Skeletal muscle tissue (tissue), 4 donors: Measurements from ENCODE around the gene GUCY1A2. TPM values are rescaled to one million over a fixed set of nuclear protein-coding genes. Genes with fewer than 3 reads are reported as not detected.

Experiments
- H3K27ac ChIP-seq: one replicate; pipeline ENCODE4 v1.7.0; 2013; ENCODE audit warnings: mild to moderate bottlenecking, low read depth, low read length, inconsistent platforms
- H3K27me3 ChIP-seq, 3 donors: one replicate each; pipeline ENCODE4 v1.7.0; 2013; ENCODE audit warnings: low read length in 3 of 3; ENCODE audit not compliant: control insufficient read depth in 3 of 3, insufficient read depth in 3 of 3
- H3K36me3 ChIP-seq, 3 donors: one replicate each; pipeline ENCODE4 v1.7.0; 2013; ENCODE audit warnings: low read length in 3 of 3; ENCODE audit not compliant: control insufficient read depth in 3 of 3, insufficient read depth in 3 of 3
- H3K4me1 ChIP-seq, 3 donors: one replicate each; pipeline ENCODE4 v1.7.0; 2013; ENCODE audit warnings: low read length in 3 of 3, mild to moderate bottlenecking in 3 of 3; ENCODE audit not compliant: control insufficient read depth in 3 of 3, insufficient read depth in 3 of 3
- H3K4me3 ChIP-seq, 3 donors: one replicate each; pipeline ENCODE4 v1.7.0; 2013; ENCODE audit warnings: low read length in 3 of 3
- H3K9ac ChIP-seq, 3 donors: one replicate each; pipeline ENCODE4 v1.7.0; 2013; ENCODE audit warnings: low read length in 3 of 3, mild to moderate bottlenecking in 3 of 3, moderate library complexity in 2 of 3, low read depth in 1 of 3
- H3K9me3 ChIP-seq, 3 donors: one replicate each; pipeline ENCODE4 v1.7.0; 2013; ENCODE audit warnings: low read length in 3 of 3; ENCODE audit not compliant: control insufficient read depth in 3 of 3
- total RNA-seq: library from RNA; depleted of rRNA; stranded (reverse); fragments of >200 nt; gene quantifications from one replicate; pipeline ENCODE4 v1.2.3, GENCODE V29; 2014
- donor health status: Osteomylitis.

The GUCY1A2 gene
- total RNA-seq, 1 donor from 2014 or later = 15.7 TPM

DNA sequence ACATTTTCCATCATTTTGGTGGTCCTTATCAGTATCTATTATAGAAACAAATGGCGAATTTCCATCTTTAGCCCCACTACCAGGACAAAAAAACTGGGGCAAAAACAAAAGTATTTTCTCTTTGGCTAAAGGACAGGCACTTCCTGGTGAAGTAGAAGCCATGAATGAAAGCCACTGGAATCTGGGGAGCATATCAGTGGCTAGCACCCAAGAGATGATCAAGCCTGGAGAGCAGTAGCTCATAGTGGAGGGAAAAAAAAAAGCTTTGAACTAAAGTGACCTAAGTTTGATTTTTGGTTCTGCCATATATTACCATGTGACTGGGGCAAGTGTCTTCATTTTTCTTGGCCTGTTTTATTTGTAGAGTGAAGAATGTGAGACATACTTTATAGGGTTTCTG is 272.3 kb downstream of the GUCY1A2 start:
- H3K4me1 ChIP-seq = no peaks in the 10 kb centered on the region
- no peaks in the 10 kb centered on the region for H3K27me3 ChIP-seq
- no peaks in the 10 kb centered on the region for H3K36me3 ChIP-seq
- H3K9ac ChIP-seq = no peak overlapping the region
- H3K4me3 ChIP-seq = no peak overlapping the region
- no peaks in the 10 kb centered on the region for H3K9me3 ChIP-seq
- no peak overlapping the region for H3K27ac ChIP-seq

DNA sequence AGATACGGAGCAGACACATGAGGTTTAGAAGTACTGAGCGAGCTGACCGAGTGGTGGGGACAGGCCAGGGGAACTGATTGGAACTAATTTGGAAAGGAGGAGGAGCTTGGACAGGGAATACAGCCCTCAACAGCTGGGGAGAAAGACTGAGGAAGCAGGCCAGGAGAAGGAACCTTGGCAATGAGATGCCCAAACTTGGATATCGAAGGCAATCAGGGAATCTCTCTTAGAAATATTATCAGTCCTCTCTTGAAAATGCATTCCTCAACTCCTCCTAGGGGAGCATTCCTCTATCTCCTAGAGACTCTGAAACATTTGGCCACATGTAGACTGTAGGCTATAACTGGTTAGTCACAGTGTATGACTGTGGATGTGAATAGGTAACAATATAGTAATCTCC is 284.6 kb downstream of the GUCY1A2 start:
- no peaks in the 10 kb centered on the region for H3K27me3 ChIP-seq
- H3K27ac ChIP-seq = no peak overlapping the region
- no peaks in the 10 kb centered on the region for H3K4me1 ChIP-seq
- no peak overlapping the region for H3K9ac ChIP-seq
- H3K36me3 ChIP-seq = no peaks in the 10 kb centered on the region
- peaks cover 0 to 3% (median 2%) of the 10 kb centered on the region in 3 donors for H3K9me3 ChIP-seq
- no peak overlapping the region for H3K4me3 ChIP-seq

DNA sequence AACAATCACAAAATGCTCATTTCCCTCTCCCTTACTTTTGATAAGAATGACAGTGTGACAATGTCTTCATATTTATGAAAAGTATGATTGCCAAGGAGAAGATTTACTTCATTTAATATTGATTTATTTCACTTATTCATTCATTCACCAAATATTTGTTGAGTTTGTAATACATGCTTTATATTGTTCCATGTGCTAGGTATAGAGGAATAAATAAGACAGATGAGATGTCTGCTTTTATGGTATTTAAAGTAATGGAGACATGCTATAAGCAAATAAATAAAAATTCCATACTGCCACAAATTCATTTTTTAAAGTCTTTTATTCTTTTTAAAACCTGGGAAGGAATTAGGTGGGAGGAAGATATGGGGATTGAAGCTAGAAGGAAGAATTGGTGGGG is 289.4 kb downstream of the GUCY1A2 start:
- Histone ChIP-seq H3K4me1 (no peaks in the 10 kb centered on the region), H3K27ac (no peak overlapping the region), H3K36me3 (no peaks in the 10 kb centered on the region), H3K9ac (no peak overlapping the region), H3K4me3 (no peak overlapping the region), H3K27me3 (no peaks in the 10 kb centered on the region), H3K9me3 (no peaks in the 10 kb centered on the region)

DNA sequence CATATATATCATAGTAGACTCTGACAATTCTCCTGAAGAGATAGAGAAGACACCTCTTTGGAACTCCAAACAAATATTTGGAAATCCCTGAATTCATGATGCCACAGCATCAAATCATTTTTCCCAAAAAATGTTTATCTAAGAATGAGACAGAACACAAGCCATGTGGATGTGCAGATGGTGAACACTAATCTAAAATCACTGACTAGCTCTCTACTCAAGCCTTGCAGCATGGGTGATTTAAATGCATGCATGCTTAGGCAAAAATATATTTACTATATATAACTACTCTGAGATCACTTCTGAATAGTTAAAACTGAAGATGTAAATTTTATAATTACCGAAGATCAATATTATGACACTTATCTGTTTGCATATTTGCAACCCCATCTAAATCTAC is 289.9 kb downstream of the GUCY1A2 start:
- no peaks in the 10 kb centered on the region for H3K27me3 ChIP-seq
- no peak overlapping the region for H3K9ac ChIP-seq
- H3K4me1 ChIP-seq = no peaks in the 10 kb centered on the region
- no peak overlapping the region for H3K27ac ChIP-seq
- no peaks in the 10 kb centered on the region for H3K9me3 ChIP-seq
- H3K4me3 ChIP-seq = no peak overlapping the region
- no peaks in the 10 kb centered on the region for H3K36me3 ChIP-seq

DNA sequence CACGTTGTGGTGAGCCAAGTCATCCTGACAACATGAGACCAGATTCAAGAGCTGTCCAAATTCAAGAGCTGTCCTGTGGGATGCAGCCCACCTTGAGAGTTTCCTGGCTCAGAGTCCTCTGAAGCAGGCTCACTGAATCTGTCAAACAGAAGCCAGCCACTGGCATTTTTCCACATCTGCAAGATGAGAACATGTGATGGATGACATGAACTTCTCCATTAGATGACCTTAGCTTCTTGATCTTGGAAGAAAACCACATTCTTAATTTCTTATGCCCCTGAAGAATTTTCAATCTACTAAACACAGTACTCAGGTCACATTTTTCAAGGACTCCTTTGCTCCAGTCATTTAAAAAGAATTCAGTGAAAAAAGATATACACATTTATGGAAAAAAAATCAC is 291.0 kb downstream of the GUCY1A2 start:
- H3K4me1 ChIP-seq = no peaks in the 10 kb centered on the region
- H3K4me3 ChIP-seq = no peak overlapping the region
- H3K36me3 ChIP-seq = no peaks in the 10 kb centered on the region
- H3K27me3 ChIP-seq = no peaks in the 10 kb centered on the region
- H3K9ac ChIP-seq = no peak overlapping the region
- H3K27ac ChIP-seq = no peak overlapping the region
- H3K9me3 ChIP-seq = no peaks in the 10 kb centered on the region

DNA sequence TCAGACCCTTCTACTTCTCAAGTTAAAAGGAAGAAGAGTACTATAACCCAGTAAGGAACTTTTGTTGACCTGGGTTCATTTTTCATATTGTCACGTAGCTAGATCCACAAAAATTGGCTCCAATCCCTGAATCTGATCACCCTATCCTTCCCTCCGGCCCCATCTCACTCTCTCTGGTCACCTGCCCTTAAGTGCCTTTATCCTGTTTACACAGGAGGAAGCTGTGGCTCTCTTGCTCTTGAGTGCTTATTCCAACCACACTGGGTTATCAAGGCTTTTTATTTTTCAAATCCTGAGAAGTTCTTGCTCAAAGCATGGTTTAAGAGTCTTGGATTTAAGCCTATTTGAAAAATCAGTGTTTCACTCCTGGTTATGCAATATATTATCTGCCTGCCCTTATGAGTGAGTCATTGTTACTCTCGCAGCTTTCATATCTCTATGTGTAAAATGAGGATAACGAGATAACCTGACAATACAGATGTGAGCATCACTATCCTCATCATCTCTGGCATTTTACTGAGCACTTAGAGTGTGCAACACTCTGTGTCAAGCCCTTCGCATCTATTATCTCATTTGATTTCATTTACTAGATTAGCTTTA is 293.9 kb downstream of the GUCY1A2 start:
- H3K4me3 ChIP-seq = no peak overlapping the region
- no peaks in the 10 kb centered on the region for H3K36me3 ChIP-seq
- H3K27ac ChIP-seq = no peak overlapping the region
- no peaks in the 10 kb centered on the region for H3K27me3 ChIP-seq
- no peaks in the 10 kb centered on the region for H3K4me1 ChIP-seq
- no peaks in the 10 kb centered on the region for H3K9me3 ChIP-seq
- no peak overlapping the region for H3K9ac ChIP-seq

DNA sequence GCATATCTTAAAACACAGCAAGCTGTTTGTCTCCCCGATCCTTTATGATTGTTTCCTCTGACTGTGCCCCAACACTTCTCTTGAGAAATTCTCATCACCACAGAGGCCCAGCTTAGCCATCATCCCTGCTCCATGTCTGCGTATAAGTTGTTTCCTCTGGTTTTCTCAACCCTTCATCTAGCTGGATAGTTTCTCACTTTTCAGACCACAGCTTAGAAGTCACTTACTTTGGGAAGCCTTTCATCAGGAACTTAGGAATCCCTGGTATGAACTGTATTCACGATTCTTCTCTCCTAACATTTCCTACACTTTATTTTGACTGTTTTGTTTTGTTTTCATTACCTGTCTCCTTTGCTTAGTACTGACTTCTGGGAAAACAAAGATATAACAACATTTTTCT is 295.2 kb downstream of the GUCY1A2 start:
- Histone ChIP-seq H3K4me1 (no peaks in the 10 kb centered on the region), H3K9ac (no peak overlapping the region), H3K36me3 (no peaks in the 10 kb centered on the region), H3K27me3 (no peaks in the 10 kb centered on the region), H3K9me3 (no peaks in the 10 kb centered on the region), H3K27ac (no peak overlapping the region), H3K4me3 (no peak overlapping the region)

DNA sequence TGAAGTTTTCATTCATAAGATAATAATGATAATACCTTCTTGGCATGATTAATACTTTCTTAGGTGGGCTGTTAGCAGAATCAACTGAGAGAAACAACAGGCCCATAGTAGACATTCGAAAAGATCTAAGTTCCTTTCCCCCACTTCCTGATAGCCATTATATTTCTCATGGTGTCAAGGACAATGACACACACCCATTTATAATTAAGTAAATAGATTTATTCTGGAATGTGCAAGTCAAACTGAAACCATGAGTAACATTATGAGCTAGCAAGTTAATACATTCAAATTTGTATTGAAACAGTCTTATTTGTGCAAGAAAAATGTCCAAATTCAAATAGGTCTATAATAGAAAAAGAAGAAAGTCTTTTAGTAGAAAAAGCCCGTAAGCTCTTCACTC is 301.1 kb downstream of the GUCY1A2 start:
- no peaks in the 10 kb centered on the region for H3K27me3 ChIP-seq
- no peaks in the 10 kb centered on the region for H3K36me3 ChIP-seq
- H3K27ac ChIP-seq = no peak overlapping the region
- no peaks in the 10 kb centered on the region for H3K9me3 ChIP-seq
- no peak overlapping the region for H3K9ac ChIP-seq
- no peak overlapping the region for H3K4me3 ChIP-seq
- H3K4me1 ChIP-seq = no peaks in the 10 kb centered on the region

- no peaks in the 10 kb centered on the region for H3K4me1 ChIP-seq
- no peaks in the 10 kb centered on the region for H3K27me3 ChIP-seq
- no peaks in the 10 kb centered on the region for H3K36me3 ChIP-seq
- H3K4me3 ChIP-seq = no peak overlapping the region
- no peaks in the 10 kb centered on the region for H3K9me3 ChIP-seq
- H3K27ac ChIP-seq = no peak overlapping the region
- H3K9ac ChIP-seq = no peak overlapping the region
Measured at GRCh38 chr11:106714199-106714598, 304.1 kb downstream of the GUCY1A2 start.

DNA sequence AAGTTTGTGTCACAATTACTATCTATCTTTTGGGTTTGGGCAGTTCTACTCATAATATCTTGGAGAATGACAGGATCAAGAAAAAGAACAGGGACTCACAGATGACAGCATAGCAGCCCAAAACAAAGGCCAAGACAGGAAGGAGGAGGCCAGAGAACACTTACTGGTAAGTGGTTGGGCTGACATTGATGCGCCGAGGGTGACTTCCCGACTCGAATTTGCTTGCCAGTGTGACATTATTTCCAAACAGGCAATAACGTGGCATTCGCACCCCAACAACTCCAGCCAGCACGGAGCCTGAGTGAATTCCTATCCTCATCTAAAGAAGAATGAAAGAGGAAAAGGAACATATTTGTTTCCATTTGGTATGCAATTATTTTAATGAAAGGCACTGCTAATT is 309.9 kb downstream of the GUCY1A2 start:
- H3K9me3 ChIP-seq = no peaks in the 10 kb centered on the region

DNA sequence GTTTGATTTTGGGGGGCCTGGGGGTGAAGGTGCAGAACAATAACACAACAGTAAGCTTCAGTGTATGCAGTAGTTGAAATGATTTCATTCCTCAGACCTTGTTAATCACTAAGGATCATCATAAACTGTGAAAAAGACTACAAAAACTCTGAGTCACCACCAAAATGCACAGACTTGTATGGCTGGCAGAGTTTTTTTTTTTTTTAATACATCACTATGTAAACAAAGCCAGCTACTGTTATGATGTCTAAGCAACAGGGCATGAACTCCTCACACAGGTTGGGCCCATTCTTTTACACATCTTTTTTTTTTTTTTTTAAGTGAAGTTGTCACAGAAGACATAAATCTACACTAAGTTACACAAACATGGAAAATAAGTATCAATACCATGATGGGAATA is 311.9 kb downstream of the GUCY1A2 start:
- Histone ChIP-seq H3K9me3 (no peaks in the 10 kb centered on the region), H3K27me3 (no peaks in the 10 kb centered on the region)

More for the DNA sequence above, 309.9 kb downstream of the GUCY1A2 start:
- Histone ChIP-seq H3K4me1 (no peaks in the 10 kb centered on the region), H3K36me3 (no peaks in the 10 kb centered on the region), H3K27ac (no peak overlapping the region), H3K9ac (no peak overlapping the region), H3K4me3 (no peak overlapping the region), H3K27me3 (no peaks in the 10 kb centered on the region)

More for the DNA sequence above, 311.9 kb downstream of the GUCY1A2 start:
- Histone ChIP-seq H3K4me3 (no peak overlapping the region), H3K27ac (no peak overlapping the region), H3K9ac (no peak overlapping the region), H3K4me1 (no peaks in the 10 kb centered on the region), H3K36me3 (no peaks in the 10 kb centered on the region)
